NCI-H1930 (cell line): ENCODE measurements around the gene ASB14.
"Not testable (repeated sequence)": the region's sequence is repeated elsewhere in the genome, so short reads cannot be mapped to it uniquely, and the experiment has no call there.

Source experiments
- DNase-seq, 2 experiments: peaks; one replicate each; lab custom pipeline; 2025; lab: John Stamatoyannopoulos, UW

Gene ASB14

DNA sequence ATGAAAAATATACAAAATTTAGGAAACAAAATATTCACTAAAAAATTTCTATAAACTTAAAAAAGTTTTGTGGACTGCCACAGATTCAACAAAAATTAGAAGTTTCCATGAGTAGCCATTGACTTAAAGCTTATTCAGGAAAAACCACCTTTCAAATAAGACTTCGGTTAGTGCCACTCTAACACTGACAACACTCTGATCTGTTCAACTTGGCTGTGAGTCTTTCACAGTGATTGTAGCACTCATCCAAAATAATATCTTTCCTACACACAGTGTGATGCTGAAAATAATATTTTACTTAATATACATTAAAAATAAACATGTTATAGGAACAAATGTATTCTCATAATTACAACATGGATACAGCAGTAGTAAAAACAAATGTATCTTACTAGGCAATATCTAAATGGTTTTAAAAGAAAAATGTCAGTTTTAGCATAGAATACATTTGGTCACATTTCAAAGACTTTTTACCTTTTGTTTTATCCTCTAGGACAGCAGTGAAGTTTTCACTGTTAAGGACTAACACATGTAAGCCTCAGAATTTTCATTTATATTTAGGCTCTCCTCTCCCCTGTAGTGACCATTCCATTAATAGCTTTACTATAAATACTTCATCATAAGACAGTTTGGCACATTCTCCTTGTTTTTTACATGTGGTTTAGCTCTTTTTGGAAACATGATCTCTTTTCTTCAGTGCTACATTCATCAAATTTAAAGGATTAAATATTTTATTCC, at the start of gene ASB14:
Gene ASB14, minus strand, starts transcription at position 527 of the 738 bp plus-strand sequence. CDS start 652 bp downstream, outside the sequence.
- no peak for DNase-seq

DNA sequence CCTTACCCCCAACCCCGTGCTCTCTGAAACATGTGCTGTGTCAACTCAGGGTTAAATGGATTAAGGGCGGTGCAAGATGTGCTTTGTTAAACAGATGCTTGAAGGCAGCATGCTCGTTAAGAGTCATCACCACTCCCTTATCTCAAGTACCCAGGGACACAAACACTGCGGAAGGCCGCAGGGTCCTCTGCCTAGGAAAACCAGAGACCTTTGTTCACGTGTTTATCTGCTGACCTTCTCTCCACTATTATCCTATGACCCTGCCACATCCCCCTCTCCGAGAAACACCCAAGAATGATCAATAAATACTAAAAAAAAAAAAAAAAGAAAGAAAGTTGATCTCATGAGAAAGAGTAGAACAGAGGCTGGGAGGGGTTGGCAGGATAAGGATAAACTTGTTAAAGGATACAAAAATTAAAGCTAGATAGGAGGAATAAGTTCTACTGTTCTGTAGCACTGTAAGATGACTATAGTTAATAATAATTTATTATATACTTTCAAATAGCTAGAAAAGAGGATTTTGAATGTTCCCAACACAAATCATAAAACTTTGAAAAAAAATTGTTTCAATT, 46.7 kb upstream of the ASB14 start:
- DNase-seq, result not testable (repeated sequence)

DNA sequence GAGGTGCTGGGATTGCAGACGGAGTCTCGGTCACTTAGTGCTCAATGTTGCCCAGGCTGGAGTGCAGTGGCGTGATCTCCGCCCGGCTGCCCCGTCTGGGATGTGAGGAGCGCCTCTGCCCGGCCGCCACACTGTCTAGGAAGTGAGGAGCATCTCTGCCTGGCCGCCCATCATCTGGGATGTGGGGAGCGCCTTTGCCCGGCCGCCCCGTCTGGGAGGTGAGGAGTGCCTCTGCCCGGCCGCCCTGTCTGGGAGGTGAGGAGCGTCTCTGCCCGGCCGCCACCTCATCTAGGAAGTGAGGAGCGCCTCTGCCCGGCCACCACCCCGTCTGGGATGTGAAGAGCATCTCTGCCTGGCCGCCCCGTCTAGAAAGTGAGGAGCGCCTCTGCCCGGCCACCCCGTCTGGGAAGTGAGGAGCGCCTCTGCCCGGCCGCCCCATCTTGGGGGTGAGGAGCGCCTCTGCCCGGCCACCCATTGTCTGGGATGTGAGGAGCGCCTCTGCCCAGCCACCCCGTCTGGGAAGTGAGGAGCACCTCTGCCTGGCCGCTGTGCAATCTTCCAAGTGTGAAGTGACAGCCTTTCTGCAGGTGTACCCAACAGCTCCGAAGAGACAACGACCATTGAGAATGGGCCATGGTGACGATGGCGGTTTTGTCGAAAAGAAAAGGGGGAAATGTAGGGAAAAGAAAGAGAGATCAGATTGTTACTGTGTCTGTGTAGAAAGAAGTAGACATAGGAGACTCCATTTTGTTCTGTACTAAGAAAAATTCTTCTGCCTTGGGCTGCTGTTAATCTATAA, 46.0 kb upstream of the ASB14 start:
- not testable (repeated sequence) for DNase-seq

DNA sequence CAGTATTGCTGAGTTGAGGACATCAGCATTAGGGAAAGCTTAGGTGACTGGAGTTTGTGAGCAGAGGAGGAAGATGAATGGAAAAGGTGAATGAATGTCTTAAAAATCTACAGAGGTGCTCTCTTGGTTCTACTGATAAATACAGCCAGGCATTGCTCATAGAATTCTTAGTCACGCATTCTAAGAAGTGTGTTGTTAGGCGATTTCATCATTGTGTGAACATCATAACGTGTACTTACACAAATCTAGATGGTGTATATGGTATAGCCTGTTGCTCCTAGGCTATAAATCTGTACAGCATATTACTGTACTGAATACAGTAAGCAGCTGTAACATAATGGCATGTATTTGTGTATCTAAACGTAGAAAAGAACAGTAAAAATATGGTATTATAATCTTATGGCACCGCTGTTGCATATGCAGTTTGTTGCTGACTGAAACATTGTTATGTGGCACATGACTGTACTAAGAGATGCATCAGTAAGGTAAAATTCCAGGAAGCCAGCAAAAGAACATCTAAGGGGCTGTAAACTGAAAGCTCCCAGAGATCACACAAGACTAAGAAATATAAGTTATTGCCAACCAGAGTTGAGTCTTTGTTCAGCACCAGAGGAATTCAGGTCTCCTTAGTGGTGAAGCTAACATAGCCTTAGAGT, 42.9 kb upstream of the ASB14 start:
- DNase-seq, result no peak

DNA sequence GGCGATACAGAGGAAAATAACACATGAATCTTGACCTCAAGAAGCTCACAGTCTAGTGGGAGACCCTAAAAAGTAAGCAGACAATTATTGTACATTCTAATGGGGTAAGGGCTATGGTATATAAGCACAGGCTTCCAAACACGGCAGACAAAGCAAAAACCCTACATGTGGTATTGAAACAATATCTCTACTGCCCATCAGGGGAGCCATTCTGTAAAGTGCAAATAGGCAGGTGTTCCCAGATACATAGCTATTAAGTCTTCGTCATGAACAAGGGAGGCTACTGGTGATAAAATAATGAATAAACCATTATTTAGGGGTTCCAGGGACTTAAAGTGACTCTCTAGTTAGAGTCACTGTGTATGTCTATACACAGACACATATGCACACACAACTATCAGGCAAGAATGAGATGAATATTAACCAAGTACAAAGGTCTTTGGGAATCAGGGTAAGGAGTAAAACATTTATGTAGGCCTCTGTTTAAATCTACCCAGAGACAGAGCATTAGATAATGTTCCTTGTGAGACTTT, 38.7 kb upstream of the ASB14 start:
- DNase-seq, result peak; percentile 27 to 45

DNA sequence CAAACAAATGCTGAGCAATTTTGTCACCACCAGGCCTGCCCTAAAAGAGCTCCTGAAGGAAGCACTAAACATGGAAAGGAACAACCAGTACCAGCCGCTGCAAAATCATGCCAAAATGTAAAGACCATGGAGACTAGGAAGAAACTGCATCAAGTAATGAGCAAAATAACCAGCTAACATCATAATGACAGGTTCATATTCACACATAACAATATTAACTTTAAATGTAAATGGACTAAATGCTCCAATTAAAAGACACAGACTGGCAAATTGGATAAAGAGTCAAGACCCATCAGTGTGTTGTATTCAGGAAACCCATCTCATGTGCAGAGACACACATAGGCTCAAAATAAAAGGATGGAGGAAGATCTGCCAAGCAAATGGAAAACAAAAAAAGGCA, 34.0 kb upstream of the ASB14 start:
- DNase-seq, result not testable (repeated sequence)

DNA sequence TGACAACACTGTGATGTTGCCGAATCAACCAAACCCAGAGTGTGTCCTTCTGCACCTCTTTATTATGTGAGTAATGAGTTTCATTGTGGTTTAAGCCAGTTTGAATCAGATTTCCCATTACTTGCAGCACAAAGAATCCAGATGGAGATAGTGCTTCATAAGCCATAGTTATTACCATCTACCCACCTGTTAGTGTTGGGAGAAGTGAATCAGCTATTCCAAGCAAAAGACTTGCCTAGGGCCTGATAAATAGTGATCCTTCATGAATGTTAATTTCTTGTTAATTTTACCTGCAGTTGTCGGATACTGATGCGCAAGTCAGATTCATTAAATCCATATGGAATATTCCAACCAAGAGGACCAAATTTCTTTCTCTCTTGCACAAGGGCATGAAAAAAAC, 21.7 kb upstream of the ASB14 start:
- no peak for DNase-seq

DNA sequence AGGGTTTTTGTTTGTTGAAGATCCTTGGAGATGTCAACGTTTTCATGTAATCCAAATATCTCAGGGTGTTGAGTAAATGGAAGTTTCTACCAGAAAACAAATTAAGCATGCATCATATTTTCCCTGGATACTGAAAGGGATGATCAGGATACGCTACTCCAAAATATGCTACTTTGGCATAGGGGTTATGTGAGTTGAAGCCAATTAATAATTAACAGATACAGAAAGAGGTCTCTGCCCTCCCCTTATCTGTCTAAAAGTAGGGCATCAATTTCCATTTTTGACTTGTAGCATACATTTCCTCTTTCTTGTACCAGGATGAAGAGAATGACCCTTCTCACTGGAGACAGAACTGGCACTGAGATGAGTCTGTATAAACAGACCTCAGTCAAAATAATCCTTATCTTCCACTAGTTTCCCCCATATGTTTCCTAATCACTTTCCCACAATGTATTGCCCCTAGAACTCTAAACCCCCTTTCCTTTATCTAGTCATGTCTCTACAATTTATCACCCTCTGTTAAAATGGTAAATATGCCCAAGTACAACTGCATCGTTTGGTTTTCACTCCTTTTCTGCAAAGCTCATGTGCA, 17.4 kb upstream of the ASB14 start:
- no peak for DNase-seq

DNA sequence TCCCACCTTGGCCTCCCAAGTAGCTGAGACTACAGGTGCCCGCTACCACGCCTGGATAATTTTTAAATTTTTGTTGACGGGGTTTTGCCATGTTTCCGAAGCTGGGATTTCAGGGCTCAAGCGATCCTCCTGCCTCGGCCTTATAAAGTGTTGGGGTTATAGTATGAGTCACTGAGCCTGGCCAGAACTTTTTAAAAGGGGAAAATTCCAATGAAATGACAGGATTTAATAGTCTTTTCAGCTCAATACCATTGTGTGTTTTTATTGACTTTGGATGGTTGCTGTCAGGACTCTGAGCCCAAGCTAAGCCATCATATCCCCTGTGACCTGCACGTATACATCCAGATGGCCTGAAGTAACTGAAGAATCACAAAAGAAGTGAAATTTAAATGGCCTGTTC, 11.0 kb upstream of the ASB14 start:
- DNase-seq, result not testable (repeated sequence)

DNA sequence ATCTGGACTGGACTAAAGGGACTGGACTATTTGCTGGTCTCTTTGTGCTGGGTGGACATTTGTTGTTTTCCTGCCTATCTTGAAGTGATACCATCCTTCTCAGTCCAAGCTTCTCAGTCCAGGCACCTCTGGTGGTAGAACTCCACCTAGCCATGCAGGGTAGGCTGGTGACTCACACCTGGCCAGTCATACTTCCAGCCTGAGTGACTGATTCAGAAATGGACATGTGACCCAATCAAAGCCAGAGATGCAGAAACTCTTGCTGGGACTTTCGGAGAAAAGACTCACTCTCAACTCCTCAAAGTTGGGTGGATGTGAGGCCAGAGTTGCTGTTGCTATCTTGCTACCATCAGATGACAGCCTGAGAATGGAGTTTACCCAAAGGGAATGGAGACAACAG, 5.6 kb upstream of the ASB14 start:
- DNase-seq, result no peak

DNA sequence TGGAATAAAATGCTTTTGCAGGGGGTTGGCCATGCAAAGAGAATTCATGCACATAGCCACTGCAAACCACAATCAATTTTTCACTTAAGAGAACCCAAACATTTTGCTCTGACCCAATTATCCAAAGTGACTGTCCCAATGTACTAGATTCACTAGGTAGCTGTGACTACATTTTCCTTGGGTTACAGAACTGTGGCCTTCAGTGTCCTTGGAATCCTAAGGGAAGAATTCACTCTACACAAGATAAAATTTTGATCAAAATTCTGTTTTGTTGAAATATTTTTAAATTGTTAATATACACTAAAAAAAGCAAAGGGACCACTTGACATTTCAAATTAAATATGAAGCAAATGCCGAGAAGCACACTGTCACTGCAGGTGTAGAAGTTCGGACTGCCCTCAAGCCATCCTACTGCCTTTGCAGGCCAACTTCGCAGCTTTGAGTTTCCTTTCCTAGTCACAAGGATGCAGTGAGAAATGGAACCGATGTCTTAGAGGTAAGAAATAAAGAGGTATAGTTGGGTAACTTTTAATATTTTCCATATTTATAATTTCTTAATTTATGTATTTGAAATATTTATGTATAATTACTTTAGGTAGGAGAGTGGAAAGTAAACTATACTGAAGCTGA, 527 bp upstream of the ASB14 start:
- no peak for DNase-seq

DNA sequence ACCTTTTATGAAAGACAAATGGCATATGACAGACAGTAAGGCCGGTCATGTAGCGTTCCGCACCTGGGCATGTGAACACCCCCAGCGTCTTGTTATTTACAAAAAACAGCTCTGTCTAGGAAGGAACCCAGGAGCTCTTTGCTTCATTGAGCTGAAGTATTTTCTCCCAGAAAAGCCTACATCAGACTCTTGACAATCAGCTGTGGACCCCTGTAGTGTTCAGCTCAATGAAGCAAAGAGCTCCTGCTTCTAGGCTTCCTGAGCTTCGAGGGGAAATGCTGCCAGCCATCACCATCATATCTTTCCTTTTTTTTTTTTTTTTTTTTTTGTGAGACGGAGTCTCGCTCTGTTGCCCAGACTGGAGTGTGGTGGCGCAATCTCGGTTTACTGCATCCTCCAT, 4.1 kb downstream of the ASB14 start:
- DNase-seq, result no peak

DNA sequence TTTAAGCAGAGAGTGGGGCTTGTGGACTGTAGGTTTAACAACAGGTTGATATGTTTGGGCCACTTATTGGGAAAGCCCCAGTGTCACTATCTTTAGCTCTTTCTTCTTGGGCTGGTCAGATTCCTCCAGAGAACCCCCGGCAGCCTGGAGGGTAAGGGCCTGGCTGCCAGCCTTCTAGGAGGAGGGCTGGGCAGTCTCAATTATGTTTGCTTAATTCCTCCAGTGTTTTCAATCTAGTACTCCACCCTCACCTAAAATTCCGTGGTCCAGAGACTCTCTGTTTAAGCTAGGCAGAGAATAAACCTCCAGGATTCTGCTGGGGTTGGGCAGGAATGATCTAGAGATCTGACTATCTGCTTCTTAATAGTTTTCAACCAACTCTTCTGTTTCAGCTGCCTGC, 5.3 kb downstream of the ASB14 start:
- DNase-seq, result no peak

DNA sequence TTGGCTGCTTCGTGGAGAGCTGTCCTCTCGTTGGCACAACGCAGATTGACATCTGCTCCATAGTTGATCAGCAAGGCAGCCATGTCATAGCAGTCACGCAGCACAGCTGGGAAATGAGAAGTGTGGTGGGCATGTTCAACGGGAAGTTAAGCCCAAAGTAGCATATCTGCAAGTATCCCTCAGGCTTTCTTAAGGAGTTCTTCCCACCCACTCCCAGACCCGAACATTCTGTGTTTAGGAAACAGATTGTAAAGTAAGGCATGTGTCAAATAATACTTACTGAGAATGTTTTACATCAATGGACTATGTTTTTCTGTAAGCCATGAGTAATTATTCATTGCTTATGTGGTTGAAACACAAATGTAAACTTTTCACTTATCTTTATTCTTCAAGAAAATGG, 9.2 kb downstream of the ASB14 start:
- no peak for DNase-seq

DNA sequence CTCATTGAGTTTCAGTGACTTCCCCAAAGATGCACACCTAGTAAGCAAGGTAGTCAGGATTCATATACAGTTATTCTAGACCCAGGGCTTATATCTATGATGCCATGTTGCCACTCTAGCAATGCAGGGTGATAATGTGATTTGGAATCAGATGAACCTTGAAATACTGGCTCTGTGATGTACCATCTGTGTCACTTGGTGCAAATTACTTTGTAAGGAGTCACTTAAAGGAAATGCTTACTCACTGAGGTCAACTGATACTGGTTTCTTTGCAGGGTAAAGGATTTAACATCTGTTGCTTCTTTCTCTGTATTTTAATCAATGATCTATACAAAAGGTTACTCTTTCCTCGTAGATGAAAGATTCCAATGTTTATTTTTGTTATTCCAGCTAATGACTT, 10.8 kb downstream of the ASB14 start:
- no peak for DNase-seq

DNA sequence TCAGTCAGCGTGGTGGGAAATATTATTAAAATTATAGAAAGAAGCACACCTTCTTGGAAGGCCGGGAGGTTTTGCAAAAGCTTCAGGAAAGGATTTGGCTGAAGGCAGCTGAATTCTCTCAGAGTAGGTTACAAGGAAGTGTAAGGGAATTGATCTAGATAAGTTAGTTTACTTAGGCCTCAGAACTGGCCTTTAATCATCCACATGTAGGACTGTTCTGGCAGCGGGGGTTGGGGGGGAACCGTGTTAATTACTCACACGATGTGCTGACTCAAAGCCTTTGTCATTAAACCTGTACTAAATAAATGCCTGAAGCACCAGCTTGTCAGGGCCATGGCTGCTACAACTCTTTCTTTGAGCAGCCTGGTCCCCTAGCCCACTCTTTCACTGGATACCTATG, 12.8 kb downstream of the ASB14 start:
- no peak for DNase-seq

DNA sequence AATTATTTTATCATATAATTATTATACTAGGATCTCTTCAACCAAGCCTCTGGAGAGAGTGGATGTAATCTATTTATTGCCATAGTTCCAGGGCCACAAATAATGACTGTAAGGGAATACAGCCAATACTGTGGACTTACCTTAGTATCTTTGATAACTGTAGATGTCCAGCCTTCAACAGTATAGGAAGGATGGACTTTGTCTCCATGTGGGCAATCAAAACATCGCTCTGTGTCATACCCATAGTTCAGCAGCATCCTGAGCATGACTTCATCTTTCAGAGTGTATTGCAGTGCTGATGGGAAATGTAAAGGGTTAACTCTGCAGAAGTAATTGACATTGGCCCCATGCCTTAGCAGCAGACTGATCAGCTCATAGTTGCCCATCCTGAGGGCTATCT, 14.2 kb downstream of the ASB14 start:
- no peak for DNase-seq

DNA sequence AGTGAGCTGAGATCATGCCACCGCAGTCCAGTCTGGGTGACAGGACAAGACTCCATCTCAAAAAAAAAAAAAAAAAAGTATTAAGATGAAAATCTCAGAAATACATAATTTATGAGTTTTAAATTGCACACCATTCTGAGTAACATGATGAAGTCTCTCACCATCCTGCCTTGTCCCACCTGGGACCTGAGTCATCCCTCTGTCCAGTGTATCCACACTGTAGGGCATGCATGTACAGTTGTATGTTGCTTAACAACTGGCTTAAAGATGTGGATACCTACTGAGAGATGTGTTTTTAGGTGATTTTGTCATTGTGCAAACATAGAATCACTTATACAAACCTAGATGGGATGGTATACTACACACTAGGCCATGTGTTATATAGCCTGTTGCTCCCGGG, 17.1 kb downstream of the ASB14 start:
- DNase-seq, result no peak

DNA sequence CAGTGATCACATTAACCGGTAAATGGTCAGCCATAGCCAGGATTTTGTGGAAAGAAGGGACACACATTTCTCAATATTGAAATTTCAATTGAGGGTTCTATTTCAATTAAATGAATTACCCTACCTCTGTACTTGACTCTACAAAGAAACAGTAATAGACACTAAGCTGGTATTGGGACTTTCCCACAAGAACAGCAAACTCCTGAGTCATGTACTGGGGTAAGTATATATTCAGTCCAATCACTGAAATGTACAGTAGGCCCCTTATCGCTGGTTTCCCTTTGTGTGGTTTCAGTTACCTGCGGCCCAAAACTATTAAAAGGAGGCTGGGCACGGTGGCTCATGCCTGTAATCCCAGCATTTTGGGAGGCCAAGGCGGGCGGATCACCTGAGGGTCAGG, 17.6 kb downstream of the ASB14 start:
- DNase-seq, result no peak

DNA sequence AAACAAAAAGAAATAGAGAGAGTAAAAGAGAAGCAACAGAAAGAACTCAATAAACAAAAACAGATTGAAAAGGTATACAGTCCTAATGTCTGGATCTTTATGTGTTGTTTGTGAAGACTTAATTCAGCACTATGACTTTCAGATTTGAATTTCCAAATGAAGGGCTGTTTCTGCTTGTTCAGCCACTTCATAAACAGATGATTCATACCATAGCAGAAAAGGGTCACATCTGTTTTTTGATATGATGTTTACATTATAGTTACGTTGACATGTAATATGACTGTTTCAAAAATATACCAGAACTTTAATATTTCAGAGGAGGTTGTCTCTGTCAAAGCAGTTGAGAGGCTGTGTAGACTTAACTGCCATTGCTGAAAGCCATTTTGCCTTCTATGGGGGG, 24.1 kb downstream of the ASB14 start:
- DNase-seq, result no peak

DNA sequence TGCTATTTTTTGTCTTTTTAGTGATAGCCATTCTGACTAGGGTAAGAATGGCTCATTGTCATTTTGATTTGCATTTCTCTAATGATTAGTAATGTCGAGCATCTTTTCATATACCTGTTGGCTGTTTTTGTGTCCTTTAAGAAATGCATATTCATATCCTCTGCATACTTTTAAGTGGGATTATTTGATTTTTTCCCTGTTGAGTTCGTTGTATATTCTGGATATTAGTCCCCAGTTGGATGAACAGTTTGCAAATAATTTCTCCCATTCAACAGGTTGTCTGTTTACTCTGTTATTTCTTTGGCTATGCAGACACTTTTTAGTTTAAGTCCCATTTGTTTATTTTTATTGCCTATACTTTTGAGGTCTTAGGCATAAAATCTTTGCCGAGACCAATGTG, 30.6 kb downstream of the ASB14 start:
- no peak for DNase-seq

DNA sequence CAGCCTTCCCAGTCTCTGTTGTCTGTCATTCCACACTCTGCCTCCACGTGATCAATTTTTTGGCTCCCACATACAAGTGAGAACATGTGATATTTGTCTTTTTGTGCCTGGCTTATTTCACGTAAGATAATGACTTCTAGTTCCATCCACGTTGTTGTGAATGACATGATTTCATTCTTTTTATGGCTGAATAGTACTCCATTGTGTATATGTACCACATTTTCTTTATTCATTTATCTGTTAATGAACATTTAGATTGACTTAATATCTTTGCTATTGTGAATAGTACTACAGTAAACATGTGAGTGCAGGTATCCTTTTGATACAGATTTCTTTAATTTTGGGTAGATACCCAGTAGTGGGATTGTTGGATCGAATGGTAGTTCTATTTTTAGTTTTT, 31.4 kb downstream of the ASB14 start:
- no peak for DNase-seq
